ENCODE measurements around the gene CD86. TPM values are rescaled to one million over a fixed set of nuclear protein-coding genes. Genes with fewer than 3 reads are reported as not detected.
"Not testable (repeated sequence)": the region's sequence is repeated elsewhere in the genome, so short reads cannot be mapped to it uniquely, and the experiment has no call there.

Gene CD86
- polyA plus RNA-seq, 3 donors: 0.53 to 3.4 (median 2.4) TPM

DNA sequence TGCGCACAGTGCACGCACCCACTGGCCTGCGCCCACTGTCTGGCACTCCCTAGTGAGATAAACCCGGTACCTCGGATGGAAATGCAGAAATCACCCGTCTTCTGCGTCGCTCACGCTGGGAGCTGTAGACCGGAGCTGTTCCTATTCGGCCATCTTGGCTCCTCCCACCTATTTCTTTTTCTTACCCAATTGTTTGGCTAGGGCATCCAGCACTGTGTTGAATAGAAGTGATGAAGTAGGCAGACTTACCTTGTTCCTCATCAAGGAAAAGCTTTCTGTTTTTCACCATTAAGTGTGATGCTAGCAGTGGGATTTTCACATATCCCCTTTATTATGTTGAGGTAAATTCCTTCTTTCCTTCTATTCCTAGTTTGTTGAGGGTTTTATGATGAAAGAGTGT is 7.4 kb upstream of the CD86 start:
- WGBS, 3 donors: 89 to 96% (median 90%) methylated on average over 9 to 11 of the region's 11 CpGs
- H3K27ac ChIP-seq (ENCODE audit: low read depth, low read length): not testable (repeated sequence)

DNA sequence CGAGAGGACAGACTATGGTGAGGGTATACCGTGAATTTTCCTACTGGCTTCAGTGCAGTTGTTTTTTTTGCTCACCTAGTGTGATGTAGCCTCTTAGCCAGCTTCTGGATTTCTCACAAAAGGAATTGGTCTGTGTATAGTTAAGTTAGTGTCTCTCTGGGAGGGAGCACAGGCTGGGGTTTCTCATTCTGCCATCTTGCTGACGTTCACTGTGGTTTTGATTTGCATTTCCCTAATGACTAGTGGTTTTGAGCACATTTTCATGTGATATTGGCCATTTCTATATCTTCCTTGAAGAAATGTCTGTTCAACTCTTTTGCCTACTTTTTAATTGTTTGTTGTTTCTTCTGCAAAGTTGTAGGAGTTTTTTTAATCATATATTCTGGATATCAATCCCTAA is 2.2 kb upstream of the CD86 start:
- no peak overlapping the region for H3K27ac ChIP-seq (ENCODE audit: low read depth, low read length)
- 74 to 87% (median 75%) methylated on average over 3 of the region's 3 CpGs for WGBS, 3 donors

DNA sequence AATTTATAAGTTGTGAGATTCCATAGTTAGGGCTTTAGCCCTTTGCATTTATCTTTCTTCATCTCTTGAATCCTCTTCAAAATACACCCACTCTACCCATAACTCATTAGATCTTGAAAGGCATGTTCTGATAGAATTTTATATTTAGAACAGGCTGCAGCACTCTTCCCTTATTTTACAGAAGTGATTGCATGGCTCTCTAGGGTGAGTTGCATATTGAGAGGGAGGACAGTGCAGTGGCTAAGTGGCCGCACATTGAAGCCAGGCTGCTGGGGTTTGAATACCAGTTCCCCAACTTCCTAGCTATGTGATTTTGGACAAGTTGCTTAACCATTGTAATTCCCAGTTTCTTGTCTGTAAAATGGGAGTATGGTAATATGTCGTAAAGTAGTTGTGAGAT is 2.5 kb downstream of the CD86 start:
- 84 to 90% (median 90%) methylated on average over 2 of the region's 2 CpGs for WGBS, 3 donors
- H3K27ac ChIP-seq (ENCODE audit: low read depth, low read length): no peak overlapping the region

DNA sequence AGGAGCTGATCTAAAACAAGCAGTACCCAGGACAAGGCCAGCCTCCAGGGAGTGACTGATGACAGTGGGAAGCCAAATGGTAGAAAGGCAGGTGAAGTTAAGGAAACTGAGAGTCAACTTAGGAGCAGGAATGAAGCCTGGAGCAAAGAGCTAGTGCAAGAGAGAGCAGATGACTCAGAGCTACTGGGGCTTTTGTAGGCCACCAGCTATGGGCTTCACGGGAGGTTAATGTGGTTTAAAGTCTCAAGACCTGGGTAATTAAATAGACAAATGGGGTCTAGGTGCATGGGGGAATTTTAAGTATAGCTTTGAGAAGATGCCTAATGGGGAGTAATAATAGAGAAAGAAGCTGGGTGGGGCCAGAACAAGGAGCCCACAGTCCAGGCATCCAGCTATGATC is 3.1 kb downstream of the CD86 start:
- WGBS, 3 donors: 85 to 89% (median 88%) methylated on average over 1 of the region's 1 CpG
- no peak overlapping the region for H3K27ac ChIP-seq (ENCODE audit: low read depth, low read length)

DNA sequence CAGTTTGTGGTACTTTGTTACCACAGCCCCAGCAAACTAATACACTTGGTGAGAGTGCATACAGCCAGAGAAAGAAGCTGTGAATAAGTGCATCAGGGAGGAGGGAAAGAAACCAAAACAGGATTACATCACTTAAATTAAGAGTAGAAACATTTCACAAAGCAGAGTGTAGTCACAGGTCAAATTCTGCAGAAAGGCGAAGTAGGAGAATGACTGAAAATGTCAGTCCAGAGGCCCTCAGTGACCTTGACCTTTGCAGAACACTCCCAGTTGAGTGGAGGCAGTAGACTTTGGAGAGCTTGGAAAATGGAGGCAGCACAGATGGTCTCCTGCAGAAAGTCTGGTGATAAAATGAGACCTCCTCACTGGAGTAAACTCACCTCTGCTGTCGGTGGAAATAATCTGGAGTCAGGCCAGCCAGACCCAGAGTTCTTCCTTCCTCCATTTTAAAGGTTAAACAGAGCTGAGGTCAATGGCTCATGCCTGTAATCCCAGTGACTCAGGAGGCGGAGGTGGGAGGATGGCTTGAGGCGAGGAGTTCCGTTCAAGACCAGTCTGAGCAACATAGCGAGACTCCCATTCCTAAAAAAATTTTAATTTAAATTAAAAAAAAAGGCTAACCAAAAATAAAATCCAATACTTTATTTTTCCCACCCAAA is 5.0 kb downstream of the CD86 start:
- no peak overlapping the region for H3K27ac ChIP-seq (ENCODE audit: low read depth, low read length)
- WGBS, 3 donors: 71 to 92% (median 75%) methylated on average over 6 of the region's 6 CpGs

DNA sequence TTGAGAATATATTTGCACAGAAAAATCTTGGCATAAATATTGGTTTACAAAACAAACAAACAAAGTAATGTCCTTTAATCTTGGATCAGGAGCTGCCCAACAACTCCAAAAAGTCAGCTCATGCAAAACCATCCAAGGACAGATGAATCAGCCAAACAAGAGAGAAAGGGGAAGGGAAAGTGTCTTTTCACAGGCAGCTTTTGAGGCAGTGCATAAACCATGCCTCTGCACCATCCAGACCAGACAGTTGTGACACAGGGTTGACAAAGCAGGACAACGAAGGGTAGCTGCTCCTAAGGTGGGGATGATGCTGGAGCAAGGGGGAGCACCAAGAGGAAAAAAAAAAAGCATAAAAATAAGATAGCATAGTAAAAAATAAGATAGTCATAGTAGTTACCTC is 8.7 kb downstream of the CD86 start:
- 45 to 64% (median 50%) methylated on average over 1 of the region's 1 CpG for WGBS, 3 donors
- no peak overlapping the region for H3K27ac ChIP-seq (ENCODE audit: low read depth, low read length)

DNA sequence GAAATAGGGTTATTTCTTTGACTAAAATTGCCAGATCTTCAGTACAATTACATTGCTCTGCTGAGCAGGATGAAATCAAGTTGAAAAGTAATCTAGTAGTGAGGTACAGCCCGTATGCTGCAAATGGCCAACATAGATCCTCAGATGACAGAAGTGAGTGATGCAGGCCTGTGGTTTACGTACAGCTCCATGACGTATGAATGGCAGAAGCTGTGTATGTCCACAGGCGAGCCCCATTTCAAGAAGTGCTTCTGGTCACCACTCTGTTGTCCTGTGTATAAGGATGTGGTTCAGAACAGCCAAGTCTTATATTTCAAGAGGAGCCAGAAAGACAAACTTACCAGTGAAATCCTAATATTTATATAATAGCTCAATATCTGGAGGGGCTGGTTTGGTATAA is 9.2 kb downstream of the CD86 start:
- 62 to 78% (median 77%) methylated on average over 4 of the region's 4 CpGs for WGBS, 3 donors
- H3K27ac ChIP-seq (ENCODE audit: low read depth, low read length): no peak overlapping the region

DNA sequence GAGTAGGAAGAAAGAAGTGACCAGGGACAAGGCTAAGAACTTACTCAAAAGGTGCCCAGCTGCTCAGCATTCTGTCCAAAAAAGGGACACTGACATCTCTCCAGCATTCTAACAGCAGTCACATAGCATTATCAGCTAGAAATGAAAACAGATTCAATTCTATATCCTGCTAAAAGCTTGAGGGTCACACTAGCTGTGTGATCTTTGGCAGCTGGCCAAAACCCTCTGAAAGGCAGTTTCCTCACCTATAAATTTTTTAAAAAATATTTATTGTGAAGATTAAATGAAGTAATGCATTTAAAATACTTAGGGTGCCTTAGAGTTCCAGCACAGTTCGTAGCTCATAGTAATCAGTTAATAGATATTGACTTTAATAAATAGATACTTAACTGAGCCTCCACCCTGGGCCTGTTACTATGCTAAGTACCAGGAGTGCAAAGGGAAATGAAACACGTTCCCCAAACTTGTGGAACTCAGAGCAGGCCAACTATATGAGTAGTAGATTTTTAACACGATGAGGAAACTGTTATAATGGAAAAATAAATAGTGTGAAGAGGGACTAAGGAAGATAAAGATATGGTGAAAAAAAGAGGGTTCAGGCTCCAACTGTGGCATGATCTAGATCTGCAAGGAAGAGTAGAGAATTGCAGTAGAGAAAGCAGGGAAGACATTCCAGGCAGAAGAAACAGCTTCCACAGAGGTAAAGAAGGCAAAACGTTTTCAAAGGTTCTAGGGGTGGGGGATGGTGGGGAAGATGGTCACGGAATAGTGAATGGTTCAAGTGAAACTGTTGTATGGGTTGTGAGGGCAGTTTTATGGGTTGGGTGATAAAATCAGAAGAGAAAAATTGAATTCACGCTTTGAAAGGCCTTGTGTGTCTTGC is 11.4 kb downstream of the CD86 start:
- 41 to 62% (median 44%) methylated on average over 6 of the region's 6 CpGs for WGBS, 3 donors
- H3K27ac ChIP-seq (ENCODE audit: low read depth, low read length): no peak overlapping the region

DNA sequence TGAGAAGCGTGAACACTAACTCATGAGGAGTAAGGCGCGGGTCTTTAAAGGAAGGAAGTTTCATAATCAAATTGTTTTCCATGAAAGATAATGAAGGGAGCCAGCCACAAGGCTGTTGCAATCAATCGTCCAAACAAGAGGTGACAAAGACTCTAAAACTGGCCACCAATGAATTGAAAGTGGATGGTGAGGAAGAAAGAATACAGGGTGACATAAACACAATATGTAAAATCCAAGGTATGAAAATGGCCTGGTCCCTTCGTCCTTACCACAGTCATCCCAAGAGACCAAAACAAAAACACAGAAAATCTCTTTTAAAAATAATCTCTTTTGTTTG is 12.0 kb downstream of the CD86 start:
- no peak overlapping the region for H3K27ac ChIP-seq (ENCODE audit: low read depth, low read length)
- 40 to 70% (median 54%) methylated on average over 5 of the region's 5 CpGs for WGBS, 3 donors

DNA sequence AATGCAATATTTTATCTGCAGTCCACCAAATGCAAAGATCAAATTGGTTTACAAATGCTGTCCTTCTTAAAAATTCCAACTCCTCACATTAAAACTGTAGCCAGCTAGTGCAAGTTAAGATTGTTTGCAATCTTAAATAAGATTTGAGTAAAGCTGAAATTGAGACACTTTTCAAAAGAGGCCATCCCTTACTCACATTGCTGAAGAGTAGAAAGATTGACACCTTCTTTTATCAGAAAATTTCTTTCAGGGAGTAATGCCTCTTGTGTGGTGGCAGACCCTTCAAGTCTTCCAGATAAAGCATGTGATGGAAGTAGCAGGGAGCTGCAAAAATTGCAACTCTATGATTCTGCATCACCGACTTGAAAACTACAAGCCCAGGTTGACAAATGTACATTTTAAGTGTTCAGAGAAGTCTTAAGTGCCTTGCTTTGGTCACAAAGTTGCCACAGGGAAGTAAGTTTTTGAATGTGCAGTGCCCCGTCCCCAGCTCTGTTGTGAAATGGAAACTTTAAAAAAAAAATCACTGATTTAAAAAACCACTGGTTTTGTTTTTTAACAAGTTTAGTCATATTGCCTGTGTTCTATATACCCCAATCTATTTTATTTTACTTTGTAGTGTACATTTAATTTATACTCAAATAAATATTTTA is 12.6 kb downstream of the CD86 start:
- no peak overlapping the region for H3K27ac ChIP-seq (ENCODE audit: low read depth, low read length)
- WGBS, 3 donors: 41 to 72% (median 60%) methylated on average over 2 of the region's 2 CpGs

DNA sequence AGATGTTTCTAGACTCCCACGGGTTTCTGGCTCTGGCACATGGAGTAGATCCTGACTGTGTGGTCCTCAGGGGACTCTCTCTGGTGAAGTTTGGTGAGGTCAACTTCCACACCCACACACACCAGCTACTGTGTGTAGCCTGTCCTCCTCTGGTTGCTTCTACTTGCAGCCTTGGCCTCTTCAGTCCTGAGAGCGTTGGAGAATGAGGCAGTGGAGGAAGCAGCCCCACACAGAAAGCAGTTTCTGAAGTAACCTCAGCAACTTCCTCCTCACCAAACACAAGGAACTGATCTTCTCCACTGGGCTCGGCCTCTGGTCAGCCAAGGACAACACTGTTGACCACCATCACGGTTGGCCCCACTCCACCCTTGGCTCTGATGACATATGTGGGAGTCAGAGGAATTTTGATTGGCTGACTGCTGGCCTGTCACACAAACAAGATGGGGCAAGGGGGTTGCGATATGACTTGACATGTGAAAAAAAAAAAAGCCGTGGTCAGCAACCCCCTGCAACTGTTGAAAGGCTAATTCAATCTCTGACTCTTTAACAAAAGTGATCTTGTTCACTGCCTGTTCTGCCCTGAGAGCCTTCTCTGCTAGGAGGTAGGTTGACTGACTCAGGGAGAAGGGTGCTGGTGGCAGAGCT is 19.6 kb downstream of the CD86 start:
- H3K27ac ChIP-seq (ENCODE audit: low read depth, low read length): no peak overlapping the region
- WGBS, 3 donors: 54 to 76% (median 60%) methylated on average over 6 of the region's 6 CpGs

DNA sequence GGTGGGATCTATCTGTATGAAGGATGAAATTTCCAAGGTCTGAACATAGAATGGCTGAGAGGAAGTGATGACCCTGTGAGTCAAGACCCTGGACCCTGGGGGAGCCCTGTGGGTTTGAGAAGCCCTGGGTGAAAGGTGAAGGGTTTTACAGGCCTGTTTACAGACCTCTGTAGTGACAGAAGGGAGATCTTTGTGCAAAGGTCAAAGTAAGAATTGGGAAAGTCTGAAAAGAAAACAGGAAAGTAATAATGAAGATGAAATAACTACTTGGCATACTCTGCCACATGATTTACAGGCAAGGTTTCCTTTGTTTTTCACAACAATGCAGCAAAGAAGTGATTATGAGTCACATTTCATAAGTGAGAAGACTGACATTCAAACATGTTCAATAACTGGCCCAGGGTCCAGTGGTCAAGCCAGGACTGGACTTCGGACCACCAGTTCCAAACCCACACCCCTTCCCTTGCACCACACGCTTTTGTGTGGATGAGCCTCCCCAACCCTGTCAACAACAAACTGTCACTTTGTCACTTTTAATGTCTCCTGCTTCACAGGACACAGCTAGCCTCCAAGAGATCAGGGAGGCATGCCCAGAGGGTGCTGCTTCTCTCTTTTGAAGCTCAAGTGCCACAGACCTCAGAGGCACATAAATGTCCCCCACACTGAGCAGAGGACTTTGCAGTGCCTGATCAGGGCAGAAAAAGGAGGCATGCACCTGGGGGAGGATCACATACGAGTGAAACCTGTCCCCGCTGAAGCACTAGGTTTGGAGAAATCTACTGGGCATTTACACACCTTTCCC is 21.5 kb downstream of the CD86 start:
- 54 to 78% (median 62%) methylated on average over 4 of the region's 4 CpGs for WGBS, 3 donors
- H3K27ac ChIP-seq (ENCODE audit: low read depth, low read length): no peak overlapping the region

DNA sequence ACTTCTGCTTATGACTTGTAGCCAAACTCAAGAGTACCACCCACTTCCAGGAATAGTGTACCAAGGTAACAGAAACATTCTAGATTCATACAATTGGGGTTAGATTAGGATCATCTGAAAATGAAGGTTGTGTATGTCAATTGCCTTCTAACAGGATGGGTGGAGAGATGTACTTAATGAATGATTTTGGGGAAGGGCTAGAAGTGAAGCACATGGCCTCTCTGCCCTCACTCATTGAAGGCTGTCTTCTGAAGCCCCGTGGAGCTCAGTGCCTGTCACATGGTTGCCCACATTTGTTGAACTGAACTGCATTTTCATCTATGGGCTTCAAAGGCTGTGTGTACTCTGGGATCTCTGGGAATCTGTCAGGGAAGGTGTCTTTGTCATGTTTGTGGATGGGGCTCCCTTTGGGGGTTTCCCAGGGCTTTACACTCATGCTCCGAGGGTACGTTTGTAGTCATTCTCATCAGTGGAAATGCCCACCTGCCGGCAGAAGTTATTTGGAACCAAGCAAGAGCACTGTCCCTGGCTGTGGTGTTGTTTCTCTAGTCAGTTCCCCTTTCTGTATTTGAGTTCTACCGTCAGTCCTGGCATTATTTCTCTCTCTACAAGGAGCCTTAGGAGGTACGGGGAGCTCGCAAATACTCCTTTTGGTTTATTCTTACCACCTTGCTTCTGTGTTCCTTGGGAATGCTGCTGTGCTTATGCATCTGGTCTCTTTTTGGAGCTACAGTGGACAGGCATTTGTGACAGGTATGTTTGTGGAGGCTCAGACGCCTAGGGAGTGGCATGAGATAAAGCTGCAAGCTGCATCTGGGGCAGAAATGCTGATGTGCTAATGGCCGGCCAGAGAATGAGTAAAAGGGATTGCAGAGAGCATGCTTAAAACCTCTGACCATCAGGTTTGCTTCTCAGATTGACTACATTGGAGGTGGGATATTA is 22.4 kb downstream of the CD86 start:
- WGBS, 3 donors: 41 to 50% (median 45%) methylated on average over 9 of the region's 9 CpGs
- no peak overlapping the region for H3K27ac ChIP-seq (ENCODE audit: low read depth, low read length)

DNA sequence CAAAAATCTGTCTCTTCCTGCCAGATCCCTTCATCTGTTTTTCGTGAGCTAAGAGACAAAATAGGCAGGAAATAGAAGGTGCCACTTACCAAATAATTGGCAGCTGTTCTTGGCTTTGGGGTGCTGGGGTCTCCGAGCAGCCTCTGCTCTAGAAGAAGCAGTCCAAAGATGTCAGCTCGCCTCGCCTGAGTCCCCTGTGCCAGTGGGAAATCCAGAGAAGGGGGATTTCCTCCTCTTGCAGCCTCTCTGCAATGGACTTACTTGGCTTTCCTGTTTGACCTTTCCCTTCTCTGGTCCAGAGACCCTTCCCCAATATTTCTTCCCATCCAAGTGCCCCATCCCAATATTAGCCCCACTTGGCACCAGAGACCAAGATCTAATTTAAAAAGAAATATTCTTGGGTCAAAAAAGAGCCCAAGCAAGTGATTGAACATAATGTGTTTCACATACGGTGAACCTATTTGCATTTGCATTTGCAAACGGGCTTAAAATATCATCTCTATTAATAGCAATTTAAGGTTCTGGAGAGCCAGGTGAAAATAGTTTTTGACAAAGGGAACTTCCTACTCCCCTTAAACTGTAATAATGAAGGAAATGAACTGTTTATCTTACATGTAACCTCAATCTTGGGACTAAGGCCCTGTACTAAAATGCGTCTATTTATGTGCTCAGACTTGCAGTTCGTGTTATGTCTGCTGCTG is 23.2 kb downstream of the CD86 start:
- WGBS, 3 donors: 49 to 77% (median 51%) methylated on average over 8 of the region's 8 CpGs
- no peak overlapping the region for H3K27ac ChIP-seq (ENCODE audit: low read depth, low read length)

DNA sequence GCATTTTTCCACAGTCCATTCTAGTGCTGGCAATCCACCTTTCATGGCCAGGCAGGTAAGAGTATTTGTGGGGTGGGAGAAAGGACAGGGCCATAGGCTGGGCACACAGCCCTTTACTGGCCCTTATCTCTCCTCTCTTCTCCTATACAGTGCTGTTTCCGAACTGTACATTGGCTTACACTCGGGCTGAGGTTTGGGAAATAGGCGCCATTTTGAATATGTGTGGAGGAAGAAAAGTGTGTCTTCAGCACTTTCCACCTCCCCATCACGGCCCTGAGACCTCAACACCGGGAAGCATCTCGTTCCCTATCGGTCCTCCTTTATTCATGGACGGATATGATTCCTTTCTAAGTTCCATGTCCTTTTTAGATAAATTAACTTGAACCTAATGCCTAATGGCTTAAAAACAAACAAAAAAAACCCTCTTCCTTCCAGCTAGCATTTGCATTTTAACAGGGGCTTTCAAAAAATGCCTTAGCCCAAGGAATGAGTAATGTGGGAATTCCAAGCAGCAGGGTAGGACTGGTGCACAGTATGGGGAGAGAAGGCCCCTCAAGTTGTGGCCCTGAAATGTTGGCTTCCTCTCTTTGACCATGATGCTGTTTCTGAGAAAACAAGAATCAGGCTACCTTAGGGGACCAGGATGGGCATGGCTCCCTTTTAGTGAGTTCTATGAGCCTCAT is 24.5 kb downstream of the CD86 start:
- no peak overlapping the region for H3K27ac ChIP-seq (ENCODE audit: low read depth, low read length)
- 93 to 95% (median 94%) methylated on average over 8 of the region's 8 CpGs for WGBS, 3 donors

DNA sequence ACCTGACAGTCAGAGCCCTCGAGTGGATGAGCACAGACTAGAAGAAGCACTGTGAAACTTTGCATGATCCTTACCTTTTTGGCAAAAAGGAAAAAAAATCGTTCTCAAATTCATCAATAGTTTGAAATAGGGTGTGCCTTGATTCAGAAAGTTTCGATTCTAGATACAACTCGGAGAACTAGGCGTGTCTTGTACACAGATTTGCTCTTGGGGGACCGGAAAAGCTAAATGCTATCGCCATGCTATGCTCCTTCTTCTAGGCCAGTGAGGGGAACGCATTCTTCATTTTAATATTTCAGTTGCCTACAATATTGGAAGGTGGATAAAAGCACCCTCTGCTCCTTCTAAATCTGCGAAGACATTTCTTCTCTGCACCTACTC is 25.0 kb downstream of the CD86 start:
- H3K27ac ChIP-seq (ENCODE audit: low read depth, low read length): no peak overlapping the region
- 89 to 91% (median 90%) methylated on average over 9 of the region's 9 CpGs for WGBS, 3 donors

Data from adipose tissue (tissue), 3 donors.